GM10266 (cell line): ENCODE measurements around the gene LEMD1.

Source experiments
- DNase-seq: peaks from one replicate; pipeline ENCODE4 v3.0.0; 2012; ENCODE audit errors: extremely low spot score
- TF ChIP-seq, protein P1 (sequence below): IDR thresholded peaks from 2 replicates; pipeline ENCODE4 v1.5.1; 2012; ENCODE audit warnings: mild to moderate bottlenecking, low read depth; ENCODE audit not compliant: control insufficient read depth, insufficient read depth; ENCODE audit errors: missing control alignments

LEMD1 gene

DNA sequence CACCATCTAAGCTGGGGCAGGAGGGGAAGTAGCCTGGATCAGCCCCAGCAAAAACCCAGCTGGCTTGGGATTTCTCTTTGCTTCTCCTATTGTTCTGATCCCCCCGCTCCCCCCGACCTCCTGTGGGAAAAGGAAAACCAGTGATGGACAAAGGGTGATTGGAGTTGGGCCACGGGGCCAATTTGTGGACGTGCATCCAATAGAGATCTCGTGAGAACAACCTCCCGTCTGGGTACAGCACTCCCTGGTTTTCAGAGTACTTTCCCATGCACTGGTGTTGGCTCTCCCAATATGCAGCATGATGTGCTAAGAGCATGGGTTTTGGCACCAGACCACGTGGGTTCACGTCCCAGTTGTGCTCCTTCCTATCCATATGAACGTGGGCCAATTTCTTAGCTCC, 25.0 kb upstream of the LEMD1 start:
- TF ChIP-seq, protein P1, sequence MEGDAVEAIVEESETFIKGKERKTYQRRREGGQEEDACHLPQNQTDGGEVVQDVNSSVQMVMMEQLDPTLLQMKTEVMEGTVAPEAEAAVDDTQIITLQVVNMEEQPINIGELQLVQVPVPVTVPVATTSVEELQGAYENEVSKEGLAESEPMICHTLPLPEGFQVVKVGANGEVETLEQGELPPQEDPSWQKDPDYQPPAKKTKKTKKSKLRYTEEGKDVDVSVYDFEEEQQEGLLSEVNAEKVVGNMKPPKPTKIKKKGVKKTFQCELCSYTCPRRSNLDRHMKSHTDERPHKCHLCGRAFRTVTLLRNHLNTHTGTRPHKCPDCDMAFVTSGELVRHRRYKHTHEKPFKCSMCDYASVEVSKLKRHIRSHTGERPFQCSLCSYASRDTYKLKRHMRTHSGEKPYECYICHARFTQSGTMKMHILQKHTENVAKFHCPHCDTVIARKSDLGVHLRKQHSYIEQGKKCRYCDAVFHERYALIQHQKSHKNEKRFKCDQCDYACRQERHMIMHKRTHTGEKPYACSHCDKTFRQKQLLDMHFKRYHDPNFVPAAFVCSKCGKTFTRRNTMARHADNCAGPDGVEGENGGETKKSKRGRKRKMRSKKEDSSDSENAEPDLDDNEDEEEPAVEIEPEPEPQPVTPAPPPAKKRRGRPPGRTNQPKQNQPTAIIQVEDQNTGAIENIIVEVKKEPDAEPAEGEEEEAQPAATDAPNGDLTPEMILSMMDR = no peak
- no peak for DNase-seq

DNA sequence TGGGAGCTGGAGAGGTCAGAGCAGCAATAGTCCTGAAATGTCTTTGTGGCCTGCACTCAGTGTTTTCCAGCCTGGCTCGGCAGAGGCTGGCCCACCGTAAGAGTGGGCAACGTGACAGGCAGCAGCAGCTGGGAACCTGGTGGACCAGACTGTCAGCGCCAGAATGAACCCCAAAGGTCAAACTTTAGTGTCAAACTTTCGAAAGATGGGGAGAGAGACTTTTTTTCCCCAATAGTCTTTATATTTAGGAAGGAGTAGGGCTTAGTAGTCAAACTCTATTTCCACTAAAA, 23.7 kb upstream of the LEMD1 start:
- TF ChIP-seq, protein P1 = no peak
- no peak for DNase-seq

DNA sequence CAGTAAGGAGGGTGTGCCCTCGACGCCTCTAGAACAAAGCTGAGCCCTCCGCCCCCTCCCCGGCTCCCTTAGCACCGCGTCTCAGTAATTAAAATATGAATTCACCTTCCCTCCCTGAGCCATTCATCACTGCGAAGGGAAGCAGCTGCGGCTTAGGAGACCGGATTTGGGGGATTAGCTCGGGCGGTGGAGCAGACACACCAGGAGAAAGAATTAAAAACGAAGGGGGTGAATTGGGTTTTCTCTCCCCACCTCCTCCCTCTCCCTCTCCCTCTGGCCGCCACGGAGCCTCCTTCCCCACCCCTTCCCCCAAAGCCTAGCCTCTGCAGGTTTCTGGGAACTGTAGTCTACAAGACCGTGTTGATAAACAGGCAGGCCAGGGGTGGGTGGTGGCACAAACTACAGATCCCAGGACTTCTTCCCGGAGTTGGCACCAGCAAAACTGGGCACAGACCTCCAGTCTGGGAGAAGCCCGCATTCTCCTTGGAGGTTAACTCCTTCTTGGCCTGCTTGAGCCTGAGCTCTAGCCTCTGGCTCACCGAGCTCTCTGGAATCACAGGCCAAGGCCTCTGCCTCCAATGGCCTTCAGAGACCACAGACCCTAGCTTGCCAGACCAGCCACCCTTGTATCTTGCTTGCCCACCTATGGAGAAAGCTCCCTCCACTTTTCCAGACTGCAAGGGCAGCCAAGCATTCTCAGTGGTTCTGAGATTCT, 23.2 kb upstream of the LEMD1 start:
- TF ChIP-seq, protein P1 = no peak
- DNase-seq = no peak

DNA sequence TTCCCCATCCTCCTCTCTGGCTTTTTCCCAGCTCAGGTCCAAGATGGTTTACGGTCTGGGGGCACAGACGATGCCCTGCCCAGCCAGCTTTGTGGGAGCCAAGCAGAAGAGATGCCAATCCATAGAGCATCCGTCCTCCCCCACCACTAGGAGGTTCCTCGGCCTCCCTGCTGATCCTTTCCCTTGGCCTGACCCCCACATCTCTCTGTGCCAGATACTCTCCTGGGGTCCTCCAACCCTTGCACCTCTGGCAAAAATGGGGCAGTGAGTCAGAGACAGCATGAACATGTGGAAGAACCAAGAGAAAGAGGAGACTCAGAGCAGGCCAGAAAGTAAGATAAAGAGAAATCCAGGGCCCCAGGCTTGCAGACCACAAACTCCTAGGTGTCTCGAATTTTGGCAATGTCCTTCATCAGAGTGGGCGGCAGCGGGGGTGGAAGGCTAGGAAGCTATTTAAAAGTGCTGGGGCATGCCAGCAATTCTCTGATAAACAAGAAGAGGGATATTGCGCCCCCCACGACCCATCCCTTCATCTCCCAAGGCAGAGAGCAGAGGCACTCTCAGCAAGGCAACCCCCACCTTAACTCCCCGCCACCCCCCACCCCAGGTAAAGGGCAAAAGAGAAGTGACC, 22.6 kb upstream of the LEMD1 start:
- DNase-seq = no peak

DNA sequence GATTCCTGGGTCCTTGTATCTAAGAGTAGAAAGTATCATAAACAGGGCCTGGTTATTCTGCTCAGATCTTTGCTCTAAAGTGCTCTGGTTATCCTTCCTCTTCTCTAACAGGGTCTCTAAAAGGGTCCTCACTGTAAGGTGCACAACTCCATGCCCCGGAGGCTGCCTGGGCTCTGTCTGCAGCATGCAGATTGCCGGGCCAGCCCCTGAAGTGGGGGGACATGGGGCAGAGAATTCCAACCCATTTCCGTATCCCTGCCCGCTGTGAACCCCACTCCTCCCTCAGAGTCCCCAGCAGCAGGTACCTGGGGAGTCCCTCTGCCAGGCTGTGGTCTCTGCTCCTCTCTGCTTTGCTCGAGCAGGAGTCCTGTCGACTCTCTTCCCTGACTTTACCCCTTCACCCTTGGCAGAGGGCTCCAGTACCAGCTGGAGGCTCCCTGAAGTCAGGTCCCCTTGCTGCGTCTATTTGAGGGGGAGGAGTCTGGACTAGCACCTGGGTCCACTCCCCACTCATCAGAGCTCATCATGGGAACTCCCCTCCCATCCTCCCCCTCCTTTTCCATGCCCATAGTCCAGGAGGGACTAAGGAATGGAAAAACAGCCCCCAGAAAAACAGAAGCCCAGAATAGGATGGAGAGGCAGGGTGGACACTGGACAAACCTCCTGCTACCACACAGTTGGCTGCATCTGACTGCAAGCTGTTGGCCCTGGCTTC, 21.9 kb upstream of the LEMD1 start:
- TF ChIP-seq, protein P1 = no peak

More for the DNA sequence above, 22.6 kb upstream of the LEMD1 start:
- TF ChIP-seq, protein P1 = no peak

DNA sequence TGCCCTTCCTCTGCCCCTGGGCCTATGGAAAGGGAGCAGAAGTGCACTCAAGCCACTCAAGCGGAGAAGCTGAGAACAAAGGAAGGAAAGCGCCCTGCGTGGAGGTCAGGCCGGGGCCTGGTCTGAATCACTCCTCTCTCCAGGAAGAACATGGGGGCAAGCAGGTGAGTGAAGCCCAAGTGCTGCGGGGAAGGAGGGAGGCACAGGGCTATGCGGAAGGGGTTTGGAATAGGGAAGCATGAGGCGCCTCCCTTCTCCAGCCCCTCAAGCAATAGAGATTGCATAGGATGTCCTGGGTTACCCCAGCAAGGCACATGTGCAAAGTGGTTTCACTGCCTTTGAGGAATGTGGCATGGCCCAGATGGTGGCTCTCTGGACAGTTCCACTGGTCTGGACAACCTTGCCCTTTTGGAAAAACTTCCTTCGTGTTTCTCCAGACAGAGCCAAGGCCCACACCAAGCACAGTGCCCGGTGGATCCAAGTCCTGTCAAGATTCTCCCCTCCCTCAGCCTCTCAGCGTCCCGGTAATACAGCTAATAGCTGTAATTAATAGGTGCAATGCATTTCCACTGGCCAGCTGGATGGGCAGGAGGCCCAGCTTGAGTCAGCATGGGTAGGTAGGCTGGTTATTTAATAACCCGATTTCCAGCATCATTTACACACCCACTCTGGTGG, 20.3 kb upstream of the LEMD1 start:
- no peak for DNase-seq
- TF ChIP-seq, protein P1 = no peak

More for the DNA sequence above, 21.9 kb upstream of the LEMD1 start:
- no peak for DNase-seq

DNA sequence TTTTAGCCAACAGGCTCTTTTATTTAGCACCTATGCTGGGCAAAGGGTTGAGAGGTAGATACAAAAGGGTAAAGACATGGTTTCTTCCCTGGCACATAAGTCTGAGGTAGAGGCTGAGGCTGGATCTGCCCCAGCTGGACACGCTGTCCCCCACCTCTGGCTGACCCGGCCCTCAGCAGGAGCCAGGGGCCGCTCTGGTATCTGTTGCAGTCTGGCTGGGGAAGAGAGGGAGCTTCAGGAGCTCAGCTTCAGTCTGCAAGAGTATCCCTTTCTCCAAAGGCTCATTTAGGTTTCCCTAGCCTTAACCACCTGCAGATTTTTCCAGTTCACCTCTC, 19.8 kb upstream of the LEMD1 start:
- TF ChIP-seq, protein P1 = no peak
- no peak for DNase-seq
